IMR-90 (cell line): ENCODE results near the gene SLC35D2. TPM values are rescaled to one million over a fixed set of nuclear protein-coding genes. Genes with fewer than 3 reads are reported as not detected.
A peak's percentile ranks its signal among the peaks of the same experiment; 100 is the strongest.

Source experiments
- ATAC-seq: fragments of 200-7000 bp; cut with Tn5 transposase; 2 replicates; pipeline ENCODE4 v1.9.1; 2020; ENCODE audit warnings: low read depth, mild to moderate bottlenecking, moderate library complexity
- BruUV-seq: library from RNA; stranded (reverse); fragments of 400-500 nt; replicated peaks from 2 replicates; lab custom pipeline; 2021; lab: Mats Ljungman, UMichigan
- CTCF ChIA-PET: fragments of 300-600 bp; formaldehyde crosslinking; extraction: SDS; loops from one replicate; lab custom pipeline; 2021; ENCODE audit warnings: antibody characterized with exemption; lab: Yijun Ruan, JAX
- POLR2A ChIA-PET: fragments of 300-600 bp; sonication (Branson Sonifier 250); formaldehyde crosslinking; loops from one replicate; lab custom pipeline; 2022; ENCODE audit warnings: antibody characterized with exemption; ENCODE audit not compliant: unreplicated experiment; lab: Charles Lee
- DNase-seq: peaks from one replicate; pipeline ENCODE4 v3.0.0; 2013
- H2AFZ ChIP-seq: replicated peaks from 2 replicates; pipeline ENCODE3; 2013; ENCODE audit warnings: low read length, mild to moderate bottlenecking; ENCODE audit not compliant: poor library complexity
- H2AK5ac ChIP-seq: 2 replicates; pipeline ENCODE4 v1.6.1; 2013; ENCODE audit warnings: low read depth, low read length, inconsistent platforms
- H2AK9ac ChIP-seq: replicated peaks from 2 replicates; pipeline ENCODE3; 2013; ENCODE audit warnings: mild to moderate bottlenecking, low read depth, low read length, moderate library complexity; ENCODE audit not compliant: poor library complexity
- H2BK120ac ChIP-seq: 2 replicates; pipeline ENCODE4 v1.6.1; 2013; ENCODE audit warnings: low read depth, low read length, inconsistent platforms
- H2BK15ac ChIP-seq: 3 replicates; pipeline ENCODE4 v1.6.1; 2013; ENCODE audit warnings: low read depth, low read length, inconsistent platforms
- H2BK20ac ChIP-seq: 2 replicates; pipeline ENCODE4 v1.6.1; 2013; ENCODE audit warnings: low read depth, mild to moderate bottlenecking, inconsistent platforms, low read length, moderate library complexity
- H2BK5ac ChIP-seq: 2 replicates; pipeline ENCODE4 v1.6.1; 2013; ENCODE audit warnings: mild to moderate bottlenecking, low read depth, low read length, inconsistent platforms; ENCODE audit not compliant: poor library complexity, severe bottlenecking
- H3K14ac ChIP-seq: replicated peaks from 2 replicates; pipeline ENCODE4 v1.6.1; 2013; ENCODE audit warnings: low read depth, low read length, inconsistent platforms
- H3K18ac ChIP-seq: 2 replicates; pipeline ENCODE4 v1.6.1; 2013; ENCODE audit warnings: low read depth, low read length, control low read depth
- H3K23ac ChIP-seq: 2 replicates; pipeline ENCODE4 v1.6.1; 2013; ENCODE audit warnings: low read depth, low read length, inconsistent platforms
- H3K27ac ChIP-seq: 2 replicates; pipeline ENCODE4 v1.5.1; 2013; ENCODE audit warnings: mild to moderate bottlenecking, control low read depth, low read length; ENCODE audit not compliant: insufficient read depth
- H3K27me3 ChIP-seq: 2 replicates; pipeline ENCODE4 v1.6.1; 2013; ENCODE audit warnings: low read length; ENCODE audit not compliant: control insufficient read depth, insufficient read depth
- H3K36me3 ChIP-seq: 2 replicates; pipeline ENCODE4 v1.6.1; 2013; ENCODE audit warnings: low read length, mixed read lengths; ENCODE audit not compliant: control insufficient read depth, insufficient read depth
- H3K4ac ChIP-seq: 2 replicates; pipeline ENCODE4 v1.6.1; 2013; ENCODE audit warnings: low read depth, low read length, inconsistent platforms
- H3K4me1 ChIP-seq: 2 replicates; pipeline ENCODE4 v1.6.1; 2013; ENCODE audit warnings: low read length, mixed read lengths; ENCODE audit not compliant: control insufficient read depth, insufficient read depth
- H3K4me2 ChIP-seq: 2 replicates; pipeline ENCODE4 v1.6.1; 2013; ENCODE audit warnings: low read depth, mild to moderate bottlenecking, control low read depth, low read length, moderate library complexity
- H3K4me3 ChIP-seq: 2 replicates; pipeline ENCODE4 v1.5.1; 2013; ENCODE audit warnings: low read depth, mild to moderate bottlenecking, control low read depth, low read length, moderate library complexity; ENCODE audit not compliant: insufficient read depth
- H3K56ac ChIP-seq: 2 replicates; pipeline ENCODE4 v1.6.1; 2013; ENCODE audit warnings: low read length, inconsistent platforms; ENCODE audit not compliant: insufficient read depth; ENCODE audit errors: extremely low read depth
- H3K79me1 ChIP-seq, 2 experiments: 2 replicates each; pipeline ENCODE4 v1.6.1; 2013; ENCODE audit warnings: low read length in 2 of 2, inconsistent platforms in 1 of 2, low read depth in 1 of 2
- H3K9ac ChIP-seq: 2 replicates; pipeline ENCODE4 v1.6.1; 2013; ENCODE audit warnings: low read depth, low read length, control low read depth
- H3K9me1 ChIP-seq: 2 replicates; pipeline ENCODE4 v1.6.1; 2013; ENCODE audit warnings: low read length, inconsistent platforms; ENCODE audit not compliant: insufficient read depth
- H3K9me3 ChIP-seq: 2 replicates; pipeline ENCODE4 v1.6.1; 2013; ENCODE audit warnings: low read length; ENCODE audit not compliant: control insufficient read depth, insufficient read depth
- H4K20me1 ChIP-seq: 2 replicates; pipeline ENCODE4 v1.6.1; 2013; ENCODE audit warnings: low read length, inconsistent platforms; ENCODE audit not compliant: insufficient read depth
- H4K5ac ChIP-seq: 2 replicates; pipeline ENCODE4 v1.6.1; 2013; ENCODE audit warnings: mild to moderate bottlenecking, low read depth, low read length, control low read depth
- H4K8ac ChIP-seq, 2 experiments: 2 replicates each; pipeline ENCODE4 v1.6.1; 2013; ENCODE audit warnings: low read depth in 2 of 2, low read length in 2 of 2, control low read depth in 1 of 2, inconsistent platforms in 1 of 2
- H4K91ac ChIP-seq: 2 replicates; pipeline ENCODE4 v1.6.1; 2013; ENCODE audit warnings: low read depth, low read length, inconsistent platforms; ENCODE audit not compliant: insufficient read depth
- BHLHE40 ChIP-seq: fragments of 150-350 bp; IDR thresholded peaks from 2 replicates; pipeline ENCODE4 v1.6.1; 2016; ENCODE audit warnings: mild to moderate bottlenecking, low read depth, low read length
- CEBPB ChIP-seq: IDR thresholded peaks from 2 replicates; pipeline ENCODE4 v1.6.1; 2012; ENCODE audit warnings: low read depth, low read length, improper control_type of control experiment
- CTCF ChIP-seq: conservative IDR thresholded peaks from 2 replicates; pipeline ENCODE4 v1.5.1; 2012; ENCODE audit warnings: mild to moderate bottlenecking, low read depth, low read length, improper control_type of control experiment
- FOS ChIP-seq: fragments of 150-350 bp; IDR thresholded peaks from 2 replicates; pipeline ENCODE4 v1.6.1; 2016; ENCODE audit warnings: low read depth, low read length
- MAFK ChIP-seq: IDR thresholded peaks from 2 replicates; pipeline ENCODE4 v1.6.1; 2012; ENCODE audit warnings: low read depth, low read length, improper control_type of control experiment
- MXI1 ChIP-seq: IDR thresholded peaks from 2 replicates; pipeline ENCODE4 v1.6.1; 2012; ENCODE audit warnings: low read depth, mild to moderate bottlenecking, low read length, moderate library complexity, borderline replicate concordance
- POLR2A ChIP-seq: IDR thresholded peaks from 2 replicates; pipeline ENCODE4 v1.6.1; 2012; ENCODE audit warnings: mild to moderate bottlenecking, low read depth, low read length
- RAD21 ChIP-seq: IDR thresholded peaks from 2 replicates; pipeline ENCODE4 v1.6.1; 2012; ENCODE audit warnings: low read length, improper control_type of control experiment
- SMC3 ChIP-seq: fragments of 150-350 bp; IDR thresholded peaks from 2 replicates; pipeline ENCODE4 v1.6.1; 2016; ENCODE audit warnings: low read depth, mild to moderate bottlenecking, antibody characterized with exemption, low read length, moderate library complexity
- WGBS, 2 experiments: methylation state at CpG; one replicate each; pipeline versions ENCODE4 v1.1.5 to v1.1.7; 2013; ENCODE audit warnings: missing lambda C conversion rate in 2 of 2; ENCODE audit not compliant: insufficient read length in 1 of 2; ENCODE audit errors: extremely low coverage in 2 of 2; 5-methylcytosine and 5-hydroxymethylcytosine counted together
- dilution Hi-C: fragments of 300-500 bp; cut with HindIII; formaldehyde crosslinking; loops from one replicate; pipeline ENCODE4 v1.14.3; 2018; ENCODE audit warnings: low sequenced_read_pairs; ENCODE audit not compliant: unreplicated experiment
- in situ Hi-C: fragments of 300-500 bp; cut with MboI; formaldehyde crosslinking; loops from 3 replicates; pipeline ENCODE4 v1.14.3; 2019; ENCODE audit warnings: low sequenced_read_pairs, inconsistent platforms, mixed read lengths
- intact Hi-C: fragments of 100-400 bp; cut with micrococcal nuclease; formaldehyde crosslinking; loops from 2 replicates; pipeline ENCODE4 v1.10.0; 2022
- polyA plus RNA-seq, 3 experiments: library from polyadenylated mRNA; depleted of rRNA; stranded (reverse); fragments of >200 nt; gene quantifications; 2 replicates each; pipeline ENCODE4 v1.2.3, GENCODE V29; 2012; ENCODE audit warnings: low replicate concordance in 1 of 3
- total RNA-seq: library from RNA; depleted of rRNA; stranded (reverse); fragments of >200 nt; gene quantifications from 2 replicates; pipeline ENCODE4 v1.2.3, GENCODE V29; 2012

SLC35D2 gene
- total and polyA plus RNA-seq, 2 of the 4 experiments (the other 2 are of a cell fraction) = 9.7 to 11.8 TPM

GRCh38 chr9:96299823-96300222 is 83.7 kb downstream of the SLC35D2 start:
- no peak overlapping the region for H3K56ac ChIP-seq
- no peak overlapping the region for H4K8ac ChIP-seq
- H2BK5ac ChIP-seq = no peak overlapping the region
- H2AK9ac ChIP-seq = no peak overlapping the region
- peaks cover 2% of the 10 kb centered on the region; the same call in 1 of the 2 replicates for H3K4me1 ChIP-seq
- peak overlapping the region; percentile 60 for H2AFZ ChIP-seq
- no peak overlapping the region for H2BK15ac ChIP-seq
- H3K79me1 ChIP-seq = no peaks in the 10 kb centered on the region
- ChIA-PET POLR2A (no interaction called here), CTCF (no interaction called here)
- no peak overlapping the region for H3K23ac ChIP-seq
- no peak overlapping the region for H3K18ac ChIP-seq
- no peaks in the 10 kb centered on the region for H4K20me1 ChIP-seq
- H4K5ac ChIP-seq = no peak overlapping the region
- H4K91ac ChIP-seq = no peak overlapping the region
- dilution Hi-C loops = no loop called here
- no peak overlapping the region for H2AK5ac ChIP-seq
- H3K4me3 ChIP-seq = no peak overlapping the region
- WGBS, 2 experiments = no CpG with 5 or more reads among the region's 4 CpGs
- H3K36me3 ChIP-seq = no peaks in the 10 kb centered on the region
- in situ Hi-C loops = no loop called here
- TF ChIP-seq BHLHE40 (no peak), MAFK (no peak), CEBPB (no peak), SMC3 (no peak), MXI1 (no peak), FOS (no peak), RAD21 (no peak), CTCF (no peak), POLR2A (no peak)
- H3K4me2 ChIP-seq = 0 out of 2 replicates have a peak overlapping the region, but pooled peaks have one; percentile 10
- 0 out of 2 replicates have a peak, but pooled peaks cover 3% of the 10 kb centered on the region for H3K9me1 ChIP-seq
- DNase-seq (peak; percentile 75), ATAC-seq (peak; percentile 63)
- H3K9ac ChIP-seq = no peak overlapping the region
- H3K4ac ChIP-seq = no peak overlapping the region
- H3K27ac ChIP-seq = no peak overlapping the region
- no peak overlapping the region for H3K14ac ChIP-seq
- BruUV-seq = no TSS peak
- no peak overlapping the region for H2BK120ac ChIP-seq
- H3K27me3 ChIP-seq = no peaks in the 10 kb centered on the region
- peaks cover 2% of the 10 kb centered on the region for H3K9me3 ChIP-seq
- intact Hi-C loops = no loop called here
- no peak overlapping the region for H2BK20ac ChIP-seq
